Parathyroid adenoma (tissue), 2 donors: ENCODE measurements around the gene DMXL1.

ENCODE experiments used
- H2AFZ ChIP-seq: fragments of 300-600 bp; sonication (generic); one replicate; pipeline ENCODE4 v1.7.0; 2017; ENCODE audit warnings: antibody characterized with exemption, mild to moderate bottlenecking
- H3K27ac ChIP-seq: fragments of 300-600 bp; sonication (generic); one replicate; pipeline ENCODE4 v1.7.0; 2017
- H3K27me3 ChIP-seq: fragments of 300-600 bp; sonication (generic); one replicate; pipeline ENCODE4 v1.7.0; 2017; ENCODE audit warnings: low read length; ENCODE audit not compliant: control insufficient read depth, insufficient read depth
- H3K36me3 ChIP-seq: fragments of 300-600 bp; sonication (generic); one replicate; pipeline ENCODE4 v1.7.0; 2017; ENCODE audit warnings: low read length; ENCODE audit not compliant: control insufficient read depth, insufficient read depth
- H3K4me1 ChIP-seq: fragments of 300-600 bp; sonication (generic); one replicate; pipeline ENCODE4 v1.7.0; 2017; ENCODE audit warnings: control low read depth
- H3K4me2 ChIP-seq: fragments of 300-600 bp; sonication (generic); one replicate; pipeline ENCODE4 v1.7.0; 2017; ENCODE audit warnings: low read length
- H3K4me3 ChIP-seq: fragments of 300-600 bp; sonication (generic); one replicate; pipeline ENCODE4 v1.7.0; 2017; ENCODE audit warnings: low read depth, low read length
- H3K79me2 ChIP-seq: fragments of 300-600 bp; sonication (generic); one replicate; pipeline ENCODE4 v1.7.0; 2017; ENCODE audit warnings: control low read depth
- H3K9ac ChIP-seq: fragments of 300-600 bp; sonication (generic); one replicate; pipeline ENCODE4 v1.7.0; 2017; ENCODE audit warnings: mild to moderate bottlenecking
- H3K9me3 ChIP-seq: fragments of 300-600 bp; sonication (generic); one replicate; pipeline ENCODE4 v1.7.0; 2017; ENCODE audit warnings: low read length; ENCODE audit not compliant: control insufficient read depth
- CTCF ChIP-seq: fragments of 300-600 bp; sonication (generic); IDR thresholded peaks from one replicate; pipeline ENCODE4 v1.7.0; 2017; ENCODE audit warnings: antibody characterized with exemption, mild to moderate bottlenecking
- donor health status: primary hyperparathyroidism.

Gene DMXL1

GRCh38 chr5:119271758-119272730 is 201.2 kb downstream of the DMXL1 start:
- H3K79me2 ChIP-seq = no peaks in the 10 kb centered on the region
- H3K4me3 ChIP-seq = no peak overlapping the region
- no peak overlapping the region for H3K9ac ChIP-seq
- H3K4me2 ChIP-seq = no peak overlapping the region
- H3K27ac ChIP-seq = no peak overlapping the region
- no peaks in the 10 kb centered on the region for H3K36me3 ChIP-seq
- H3K9me3 ChIP-seq = no peaks in the 10 kb centered on the region
- H2AFZ ChIP-seq = no peak overlapping the region
- no peaks in the 10 kb centered on the region for H3K27me3 ChIP-seq
- H3K4me1 ChIP-seq = no peaks in the 10 kb centered on the region
- no peak for TF ChIP-seq CTCF

- no peaks in the 10 kb centered on the region for H3K9me3 ChIP-seq
- H3K4me2 ChIP-seq = no peak overlapping the region
- TF ChIP-seq CTCF = no peak
- H3K27ac ChIP-seq = no peak overlapping the region
- no peaks in the 10 kb centered on the region for H3K79me2 ChIP-seq
- H3K36me3 ChIP-seq = no peaks in the 10 kb centered on the region
- H3K9ac ChIP-seq = no peak overlapping the region
- H3K4me3 ChIP-seq = no peak overlapping the region
- H3K27me3 ChIP-seq = no peaks in the 10 kb centered on the region
- H3K4me1 ChIP-seq = no peaks in the 10 kb centered on the region
- H2AFZ ChIP-seq = no peak overlapping the region
These were observed 202.5 kb downstream of the DMXL1 start for GRCh38 chr5:119273391-119273839.

GRCh38 chr5:119274030-119274766 is 203.3 kb downstream of the DMXL1 start:
- no peak for TF ChIP-seq CTCF
- no peak overlapping the region for H3K9ac ChIP-seq

GRCh38 chr5:119274767-119275130 is 203.9 kb downstream of the DMXL1 start:
- Histone ChIP-seq H3K27me3 (no peaks in the 10 kb centered on the region), H3K27ac (no peak overlapping the region), H3K4me3 (no peak overlapping the region), H3K9ac (no peak overlapping the region), H2AFZ (no peak overlapping the region), H3K36me3 (no peaks in the 10 kb centered on the region), H3K4me2 (no peak overlapping the region), H3K4me1 (no peaks in the 10 kb centered on the region), H3K9me3 (no peaks in the 10 kb centered on the region), H3K79me2 (no peaks in the 10 kb centered on the region)
- no peak for TF ChIP-seq CTCF

More at GRCh38 chr5:119274030-119274766, 203.3 kb downstream of the DMXL1 start:
- H3K27ac ChIP-seq = no peak overlapping the region
- H3K4me2 ChIP-seq = no peak overlapping the region
- H3K4me3 ChIP-seq = no peak overlapping the region
- H3K4me1 ChIP-seq = no peaks in the 10 kb centered on the region
- H3K27me3 ChIP-seq = no peaks in the 10 kb centered on the region
- no peaks in the 10 kb centered on the region for H3K36me3 ChIP-seq
- no peaks in the 10 kb centered on the region for H3K79me2 ChIP-seq
- H3K9me3 ChIP-seq = no peaks in the 10 kb centered on the region
- no peak overlapping the region for H2AFZ ChIP-seq
